HG02759 (cell line): Measurements from ENCODE around the gene ABCA3.

Experiments used
- ATAC-seq: cut with Tn5 transposase; IDR thresholded peaks from one replicate; pipeline ENCODE4 v1.9.1; 2021; ENCODE audit warnings: mild to moderate bottlenecking, moderate library complexity; ENCODE audit not compliant: unreplicated experiment

ABCA3 gene

DNA sequence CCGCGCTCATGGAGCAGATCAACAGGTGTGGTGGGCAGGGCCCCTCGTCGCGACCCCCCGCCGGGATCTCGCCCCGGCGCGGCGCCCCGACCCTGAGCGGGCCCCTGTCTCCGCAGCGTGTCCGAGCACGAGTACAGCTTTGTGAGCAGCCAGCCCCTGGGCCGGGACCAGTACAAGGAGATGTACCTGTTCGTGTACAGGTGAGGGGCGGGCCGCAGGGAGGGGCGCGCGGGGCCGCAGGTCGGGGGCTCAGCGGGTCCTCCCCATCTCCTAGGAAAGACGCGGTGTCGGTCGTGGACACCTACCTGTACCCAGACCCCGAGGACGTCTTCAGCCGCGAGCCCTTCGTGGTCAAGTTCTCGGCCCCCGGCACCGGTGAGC, 103.4 kb downstream of the ABCA3 start:
- no peak for ATAC-seq

DNA sequence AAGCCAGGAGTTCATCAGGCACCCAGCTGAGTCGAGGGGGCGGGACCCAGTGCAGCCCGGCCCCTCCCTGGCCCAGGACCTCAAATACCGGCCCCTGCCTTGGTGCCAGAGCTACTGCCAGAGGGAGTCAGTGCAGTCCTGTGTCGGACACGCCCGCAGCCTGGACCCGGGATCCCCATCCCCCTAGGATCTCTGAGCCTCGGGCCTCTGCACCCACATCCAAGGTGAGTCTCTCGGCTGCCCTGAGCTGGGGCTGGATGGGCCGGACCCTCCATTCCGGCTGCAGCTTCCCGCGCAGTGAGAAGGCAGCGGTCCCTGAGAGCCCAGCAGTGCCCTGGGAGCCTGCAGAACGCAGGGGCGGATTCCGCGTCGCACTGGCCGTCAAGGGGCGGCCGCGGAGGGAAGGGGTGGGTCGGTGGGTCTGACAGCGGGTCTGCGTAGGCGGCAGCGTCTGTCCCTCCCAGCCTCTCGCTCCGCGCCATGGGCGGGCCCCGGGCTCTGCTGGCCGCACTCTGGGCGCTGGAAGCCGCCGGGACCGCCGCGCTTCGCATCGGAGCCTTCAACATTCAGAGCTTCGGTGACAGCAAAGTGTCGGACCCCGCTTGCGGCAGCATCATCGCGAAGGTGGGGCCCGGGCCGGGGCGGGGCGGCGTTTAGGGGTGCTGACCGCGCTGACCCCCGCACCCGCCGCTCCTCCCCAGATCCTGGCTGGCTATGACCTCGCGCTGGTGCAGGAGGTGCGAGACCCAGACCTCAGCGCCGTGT, 104.0 kb downstream of the ABCA3 start, which contains the start of gene DNASE1L2:
TSS of gene DNASE1L2 (plus strand) at position 108 of the 765 bp plus-strand sequence. CDS start at position 481, 373 bp downstream.
- no peak for ATAC-seq

- ATAC-seq = no peak
Measured at GRCh38 chr16:2235695-2236336, 104.7 kb downstream of the ABCA3 start.

GRCh38 chr16:2235234-2235651, 105.3 kb downstream of the ABCA3 start:
- ATAC-seq = no peak

DNA sequence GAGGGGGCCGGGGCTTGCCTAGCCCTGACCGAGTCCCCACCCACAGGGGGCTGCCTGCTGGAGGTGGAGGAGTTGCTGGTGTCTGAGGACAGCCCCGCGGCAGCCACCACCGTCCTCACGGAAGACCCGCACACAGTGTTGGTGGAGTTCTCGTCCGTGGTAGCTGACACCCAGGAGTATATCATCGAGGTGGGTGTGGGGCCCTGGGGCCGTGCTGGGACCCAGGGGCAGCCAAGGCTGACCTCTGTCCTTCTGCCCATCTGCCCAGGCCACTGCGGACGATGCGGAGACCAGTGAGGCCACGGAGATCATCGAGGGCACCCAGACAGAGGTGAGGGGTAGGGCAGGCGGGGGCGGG, 105.7 kb downstream of the ABCA3 start:
- ATAC-seq = no peak

DNA sequence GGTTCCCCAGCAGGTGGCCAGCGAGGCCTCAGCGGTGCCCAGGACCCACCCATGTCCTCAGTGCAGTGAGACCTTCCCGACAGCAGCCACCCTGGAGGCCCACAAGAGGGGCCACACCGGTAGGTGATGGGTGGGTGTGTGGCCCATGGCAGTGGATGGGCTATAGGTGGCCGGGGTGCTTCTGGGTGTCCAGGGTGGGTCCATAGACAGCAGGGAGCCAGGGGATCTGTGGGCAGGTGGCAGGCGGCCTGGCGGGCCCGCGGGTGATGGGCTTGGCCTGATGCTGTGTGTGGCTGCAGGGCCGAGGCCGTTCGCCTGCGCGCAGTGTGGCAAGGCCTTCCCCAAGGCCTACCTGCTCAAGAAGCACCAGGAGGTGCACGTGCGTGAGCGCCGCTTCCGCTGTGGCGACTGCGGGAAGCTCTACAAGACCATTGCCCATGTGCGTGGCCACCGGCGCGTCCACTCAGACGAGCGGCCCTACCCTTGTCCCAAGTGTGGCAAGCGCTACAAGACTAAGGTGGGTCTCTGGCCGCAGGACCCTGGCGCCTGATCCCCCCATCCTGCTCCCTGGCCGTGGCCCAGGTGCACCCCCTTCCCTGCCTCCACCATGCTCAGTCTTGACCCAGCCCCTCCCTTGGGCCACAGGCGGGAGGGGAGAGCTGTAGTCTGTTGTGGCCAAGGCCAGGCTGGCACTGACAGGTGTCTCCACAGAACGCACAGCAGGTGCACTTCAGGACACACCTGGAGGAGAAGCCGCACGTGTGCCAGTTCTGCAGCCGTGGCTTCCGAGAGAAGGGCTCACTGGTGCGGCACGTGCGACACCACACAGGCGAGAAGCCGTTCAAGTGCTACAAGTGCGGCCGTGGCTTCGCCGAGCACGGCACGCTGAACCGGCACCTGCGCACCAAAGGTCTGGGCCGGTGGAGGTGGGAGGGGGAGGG, 106.4 kb downstream of the ABCA3 start:
- no peak for ATAC-seq

GRCh38 chr16:2233046-2233775, 107.3 kb downstream of the ABCA3 start:
- no peak for ATAC-seq

GRCh38 chr16:2232094-2232990, 108.2 kb downstream of the ABCA3 start:
- ATAC-seq = no peak

- no peak for ATAC-seq
Measured at GRCh38 chr16:2231016-2231931, 109.3 kb downstream of the ABCA3 start.

DNA sequence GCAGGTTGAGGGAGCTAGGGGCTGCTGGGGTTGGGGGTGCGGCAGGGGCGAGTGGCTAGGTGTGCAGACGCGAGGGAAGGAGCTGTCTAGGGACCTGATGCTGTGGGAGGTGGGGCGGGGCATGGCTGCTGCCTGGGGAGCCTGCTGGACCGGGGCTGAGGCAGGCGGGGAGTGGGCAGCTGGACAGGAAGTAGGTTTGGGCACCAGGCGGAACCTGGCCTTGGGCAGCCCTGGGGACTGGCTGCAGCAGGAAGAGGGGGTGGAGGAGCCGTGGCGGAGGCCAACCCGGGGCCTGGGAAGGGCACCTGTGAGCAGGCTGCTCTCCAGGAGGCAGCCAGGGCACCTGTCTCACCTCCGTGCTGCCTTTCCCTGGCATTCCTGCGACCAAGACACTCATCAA, 110.2 kb downstream of the ABCA3 start:
- ATAC-seq = no peak

DNA sequence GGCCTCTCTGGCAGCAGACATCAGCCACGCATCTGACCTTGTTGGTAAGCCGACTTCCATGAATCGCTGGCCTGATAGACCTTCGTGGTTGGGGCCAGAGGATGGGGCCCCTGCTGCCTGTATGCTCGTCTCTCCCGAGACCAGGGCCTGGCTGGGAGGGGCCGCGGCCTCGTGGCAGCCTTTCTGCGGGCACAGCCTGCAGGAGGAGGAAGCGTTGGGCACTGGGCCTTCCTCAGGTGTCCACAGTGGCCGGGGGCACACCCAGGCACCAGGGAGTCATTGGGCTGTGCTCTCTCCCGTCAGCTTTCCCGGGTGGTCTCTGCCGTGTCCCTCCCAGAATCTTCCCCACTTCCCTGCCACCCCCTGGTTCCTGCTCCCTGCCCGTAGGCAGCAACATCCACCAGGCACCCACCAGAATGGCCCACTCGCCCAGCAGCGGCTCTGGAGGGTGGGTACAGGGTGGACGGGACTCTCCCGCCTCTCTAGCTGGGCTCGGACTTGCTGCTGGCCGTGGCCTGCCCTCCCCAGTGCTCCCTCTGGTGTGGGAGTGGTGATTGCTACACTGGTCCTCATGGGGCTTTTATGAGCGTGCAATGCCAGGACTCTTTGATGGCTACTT, 110.8 kb downstream of the ABCA3 start:
- ATAC-seq = no peak

DNA sequence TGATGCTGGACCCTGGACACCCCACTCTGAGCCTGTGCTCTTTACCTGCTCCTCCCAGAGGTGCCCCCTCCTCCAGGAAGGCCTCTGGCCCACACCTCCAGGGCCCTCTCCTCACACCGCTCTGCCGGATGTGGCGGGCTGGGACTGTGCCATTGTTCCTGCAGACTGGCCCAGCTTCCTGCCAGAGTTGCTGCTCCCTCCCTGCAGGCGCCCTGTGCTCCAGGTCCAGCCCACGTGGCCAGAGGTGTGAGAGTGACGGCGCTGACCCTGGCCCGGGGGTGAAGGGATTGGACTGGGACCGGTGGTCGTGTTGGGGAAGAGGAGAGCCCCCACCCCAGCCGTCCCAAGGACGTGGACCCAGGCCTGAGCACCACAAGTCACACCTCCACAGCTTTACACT, 111.4 kb downstream of the ABCA3 start:
- ATAC-seq = no peak

DNA sequence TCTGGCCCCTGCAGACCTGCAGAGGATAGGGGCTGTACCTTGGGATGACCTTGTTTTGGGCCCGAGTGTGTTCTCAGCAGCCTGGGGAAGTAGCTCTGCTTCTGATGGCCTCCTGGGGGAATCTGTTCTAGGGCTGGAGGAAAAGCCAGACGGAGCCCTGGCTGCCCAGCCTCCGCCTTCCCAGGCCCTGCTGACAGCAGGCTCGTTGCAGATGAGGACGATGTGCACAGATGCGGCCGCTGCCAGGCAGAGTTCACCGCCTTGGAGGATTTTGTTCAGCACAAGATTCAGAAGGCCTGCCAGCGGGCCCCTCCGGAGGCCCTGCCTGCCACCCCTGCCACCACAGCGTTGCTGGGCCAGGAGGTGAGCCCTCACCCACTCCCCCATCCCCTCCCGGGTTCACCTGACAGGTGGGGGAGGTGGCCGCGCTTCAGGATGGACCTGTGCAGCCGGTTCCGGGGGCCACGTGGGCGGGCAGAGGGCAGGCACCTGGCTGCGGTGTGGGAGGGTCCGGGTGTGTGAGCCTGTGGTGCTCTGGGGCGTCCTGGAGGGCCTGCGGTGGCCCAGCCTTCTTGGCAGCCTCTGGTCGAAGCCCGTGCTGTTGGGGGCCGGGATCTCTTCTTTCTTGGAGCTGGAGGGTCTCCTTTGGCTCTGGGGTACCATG, 112.2 kb downstream of the ABCA3 start:
- ATAC-seq = no peak

GRCh38 chr16:2226918-2227317, 113.6 kb downstream of the ABCA3 start:
- ATAC-seq = no peak

DNA sequence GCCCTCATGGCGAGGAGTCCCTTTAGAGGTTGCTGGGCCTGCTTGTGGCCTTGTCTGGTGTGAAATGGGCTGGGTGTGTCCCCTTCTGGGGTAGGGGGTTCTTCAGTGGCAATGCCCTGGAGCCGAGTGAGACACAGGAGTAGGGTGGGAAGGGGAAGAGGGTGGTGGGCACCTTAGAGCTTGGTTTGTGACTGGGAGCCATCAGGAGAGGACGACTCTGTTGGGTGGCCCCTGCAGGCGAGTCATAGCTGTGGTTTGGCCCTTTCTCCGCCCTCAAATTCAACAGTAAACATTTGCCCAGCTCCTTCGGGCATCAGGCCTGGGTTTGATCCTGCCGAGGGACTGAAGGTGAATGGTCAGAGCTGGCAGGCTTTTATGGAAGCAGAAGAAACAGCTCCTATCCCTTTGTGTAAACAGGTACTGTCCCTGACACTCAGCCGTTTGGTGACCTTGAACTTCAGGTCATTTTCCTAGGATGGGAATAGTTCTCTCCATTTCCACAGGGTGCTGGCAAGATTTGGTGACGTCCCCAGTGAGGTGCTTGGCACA, 114.2 kb downstream of the ABCA3 start:
- ATAC-seq = no peak
